H9 (cell line): Measurements from ENCODE around the gene ZNF350. TPM values are rescaled to one million over a fixed set of nuclear protein-coding genes. Genes with fewer than 3 reads are reported as not detected.

ENCODE experiments used
- DNase-seq: peaks from one replicate; pipeline ENCODE4 v3.0.0-alpha.2; 2017
- H2AFZ ChIP-seq: one replicate; pipeline ENCODE4 v1.6.1; 2013; ENCODE audit warnings: mild to moderate bottlenecking, low read length, control low read depth, moderate library complexity
- H2AK5ac ChIP-seq: 2 replicates; pipeline ENCODE4 v1.6.1; 2013; ENCODE audit warnings: low read length, control low read depth, mixed read lengths; ENCODE audit not compliant: insufficient read length
- H2BK120ac ChIP-seq: one replicate; pipeline ENCODE4 v1.6.1; 2013; ENCODE audit warnings: low read depth, mild to moderate bottlenecking, low read length, control low read depth, inconsistent platforms; ENCODE audit not compliant: poor library complexity, severe bottlenecking
- H2BK12ac ChIP-seq: 2 replicates; pipeline ENCODE4 v1.6.1; 2013; ENCODE audit warnings: low read length, control low read depth, mixed read lengths, low read depth; ENCODE audit not compliant: insufficient read length
- H2BK15ac ChIP-seq: 2 replicates; pipeline ENCODE4 v1.6.1; 2013; ENCODE audit warnings: low read depth, low read length, control low read depth
- H2BK20ac ChIP-seq: one replicate; pipeline ENCODE4 v1.6.1; 2013; ENCODE audit warnings: low read depth, mild to moderate bottlenecking, low read length, control low read depth, inconsistent platforms; ENCODE audit not compliant: poor library complexity, severe bottlenecking
- H2BK5ac ChIP-seq: 2 replicates; pipeline ENCODE4 v1.6.1; 2013; ENCODE audit warnings: low read length, control low read depth, mixed read lengths; ENCODE audit not compliant: insufficient read length
- H3K14ac ChIP-seq: 2 replicates; pipeline ENCODE4 v1.6.1; 2013; ENCODE audit warnings: low read length, control low read depth; ENCODE audit not compliant: insufficient read depth
- H3K18ac ChIP-seq: 2 replicates; pipeline ENCODE4 v1.6.1; 2013; ENCODE audit warnings: low read depth, mild to moderate bottlenecking, mixed read lengths, low read length, control low read depth; ENCODE audit not compliant: insufficient read length
- H3K23ac ChIP-seq: 2 replicates; pipeline ENCODE4 v1.6.1; 2013; ENCODE audit warnings: low read length, control low read depth, mixed read lengths, low read depth; ENCODE audit not compliant: insufficient read length
- H3K23me2 ChIP-seq: 2 replicates; pipeline ENCODE4 v1.6.1; 2013; ENCODE audit warnings: low read depth, mild to moderate bottlenecking, mixed read lengths, low read length, control low read depth; ENCODE audit not compliant: insufficient read length, poor library complexity, severe bottlenecking
- H3K27ac ChIP-seq: 2 replicates; pipeline ENCODE4 v1.5.1; 2013; ENCODE audit warnings: low read length, control low read depth, mixed read lengths, low read depth; ENCODE audit not compliant: insufficient read length
- H3K27me3 ChIP-seq: 2 replicates; pipeline ENCODE4 v1.6.1; 2013; ENCODE audit warnings: low read length, control low read depth, inconsistent platforms; ENCODE audit not compliant: insufficient read depth
- H3K4ac ChIP-seq: 2 replicates; pipeline ENCODE4 v1.6.1; 2013; ENCODE audit warnings: low read depth, mild to moderate bottlenecking, control low read depth, inconsistent platforms, low read length, moderate library complexity
- H3K4me1 ChIP-seq: 2 replicates; pipeline ENCODE4 v1.6.1; 2013; ENCODE audit warnings: low read length, control low read depth, inconsistent platforms; ENCODE audit not compliant: insufficient read depth
- H3K4me2 ChIP-seq: 2 replicates; pipeline ENCODE4 v1.6.1; 2013; ENCODE audit warnings: low read length, control low read depth, mixed read lengths; ENCODE audit not compliant: insufficient read length, insufficient read depth
- H3K56ac ChIP-seq: 2 replicates; pipeline ENCODE4 v1.6.1; 2013; ENCODE audit warnings: low read depth, mild to moderate bottlenecking, mixed read lengths, low read length, control low read depth; ENCODE audit not compliant: insufficient read length
- H3K79me1 ChIP-seq: 2 replicates; pipeline ENCODE4 v1.6.1; 2013; ENCODE audit warnings: low read depth, mild to moderate bottlenecking, moderate library complexity, low read length, control low read depth, inconsistent platforms; ENCODE audit not compliant: insufficient read depth, poor library complexity, severe bottlenecking
- H3K79me2 ChIP-seq: 2 replicates; pipeline ENCODE4 v1.6.1; 2013; ENCODE audit warnings: low read length, control low read depth, inconsistent platforms; ENCODE audit not compliant: insufficient read depth
- H3K9ac ChIP-seq: 2 replicates; pipeline ENCODE4 v1.6.1; 2013; ENCODE audit warnings: low read length, control low read depth, mixed read lengths; ENCODE audit not compliant: insufficient read length; ENCODE audit errors: extremely low read depth
- H3K9me3 ChIP-seq: one replicate; pipeline ENCODE4 v1.6.1; 2013; ENCODE audit warnings: low read depth, low read length, inconsistent platforms; ENCODE audit not compliant: control insufficient read depth
- H3T11ph ChIP-seq: one replicate; pipeline ENCODE4 v1.6.1; 2013; ENCODE audit warnings: mild to moderate bottlenecking, low read length, control low read depth, inconsistent platforms
- H4K20me1 ChIP-seq: one replicate; pipeline ENCODE4 v1.6.1; 2013; ENCODE audit not compliant: control insufficient read depth, insufficient read length, insufficient read depth
- H4K5ac ChIP-seq: 2 replicates; pipeline ENCODE4 v1.6.1; 2013; ENCODE audit warnings: low read depth, mild to moderate bottlenecking, mixed read lengths, low read length, control low read depth; ENCODE audit not compliant: insufficient read length
- H4K8ac ChIP-seq: replicated peaks from 2 replicates; pipeline ENCODE4 v1.6.1; 2013; ENCODE audit warnings: low read length, control low read depth, mixed read lengths, low read depth; ENCODE audit not compliant: insufficient read length
- H4K91ac ChIP-seq: 2 replicates; pipeline ENCODE4 v1.6.1; 2013; ENCODE audit warnings: low read depth, mild to moderate bottlenecking, moderate library complexity, mixed read lengths, low read length, control low read depth; ENCODE audit not compliant: insufficient read length
- H3K27ac Mint-ChIP-seq, 3 experiments: 2 replicates in 2 of 3; 3 replicates in 1 of 3; pipeline ENCODE4 v1.8.0; 2020 to 2021; ENCODE audit warnings: mixed read lengths in 3 of 3, mild to moderate bottlenecking in 1 of 3, moderate library complexity in 1 of 3
- H3K27me3 Mint-ChIP-seq: 2 replicates; pipeline ENCODE4 v1.8.0; 2021; ENCODE audit warnings: low read depth, mild to moderate bottlenecking, moderate library complexity, mixed read lengths
- H3K36me3 Mint-ChIP-seq, 3 experiments: 2 replicates in 2 of 3; 3 replicates in 1 of 3; pipeline ENCODE4 v1.8.0; 2020 to 2021; ENCODE audit warnings: low read depth in 3 of 3, mixed read lengths in 3 of 3; ENCODE audit not compliant: insufficient read depth in 1 of 3
- H3K4me1 Mint-ChIP-seq, 2 experiments: 2 replicates each; pipeline ENCODE4 v1.8.0; 2020; ENCODE audit warnings: mixed read lengths in 2 of 2
- H3K4me3 Mint-ChIP-seq, 2 experiments: 2 replicates in 1 of 2; 3 replicates in 1 of 2; pipeline ENCODE4 v1.8.0; 2020 to 2021; ENCODE audit warnings: mild to moderate bottlenecking in 2 of 2, mixed read lengths in 2 of 2, moderate library complexity in 1 of 2
- H3K9me3 Mint-ChIP-seq, 2 experiments: 2 replicates in 1 of 2; 3 replicates in 1 of 2; pipeline ENCODE4 v1.8.0; 2020; ENCODE audit warnings: mild to moderate bottlenecking in 2 of 2, mixed read lengths in 2 of 2, moderate library complexity in 1 of 2
- CTCF ChIP-seq: fragments of 200-600 bp; sonication (generic); conservative IDR thresholded peaks from 3 replicates; pipeline ENCODE4 v1.8.0; 2021; ENCODE audit warnings: antibody characterized with exemption, mild to moderate bottlenecking
- WGBS: extraction: QIAGEN DNeasy Blood & Tissue Kit; methylation state at CpG from one replicate; pipeline ENCODE4 v1.1.7; 2013; ENCODE audit warnings: missing lambda C conversion rate, low lambda C conversion rate, mixed read lengths; ENCODE audit not compliant: insufficient read length; ENCODE audit errors: extremely low coverage; 5-methylcytosine and 5-hydroxymethylcytosine counted together
- total RNA-seq: library from RNA; stranded (reverse); gene quantifications from 2 replicates; pipeline ENCODE4 v1.2.1, GENCODE V29; 2021

ZNF350 gene
- total RNA-seq, 1 experiment from 2014 or later: 12.9 TPM

GRCh38 chr19:51980116-51980736, 6.4 kb downstream of the ZNF350 start:
- H2AFZ ChIP-seq: no peak overlapping the region
- no peak overlapping the region for H3K14ac ChIP-seq
- H3T11ph ChIP-seq: no peak overlapping the region
- H3K18ac ChIP-seq: no peak overlapping the region
- WGBS: no CpG with 5 or more reads among the region's 6 CpGs
- no peak overlapping the region for H2BK15ac ChIP-seq
- H3K23me2 ChIP-seq: no peaks in the 10 kb centered on the region
- TF ChIP-seq CTCF: no peak
- no peak overlapping the region for H2BK12ac ChIP-seq
- DNase-seq: no peak
- H3K79me1 ChIP-seq: no peaks in the 10 kb centered on the region
- H4K20me1 ChIP-seq: no peaks in the 10 kb centered on the region
- H3K9ac ChIP-seq: no peak overlapping the region
- no peaks in the 10 kb centered on the region for H3K79me2 ChIP-seq
- H3K4me1 ChIP-seq: no peaks in the 10 kb centered on the region
- H3K9me3 Mint-ChIP-seq: peaks cover 49 to 75% of the 10 kb centered on the region in 2 experiments
- H3K9me3 ChIP-seq: peaks cover 11% of the 10 kb centered on the region
- H2BK20ac ChIP-seq: no peak overlapping the region
- no peak overlapping the region for H4K5ac ChIP-seq
- H3K4me3 Mint-ChIP-seq: no peak overlapping the region
- H3K4me2 ChIP-seq: no peak overlapping the region
- no peak overlapping the region for H2BK5ac ChIP-seq
- H4K91ac ChIP-seq: no peak overlapping the region
- no peaks in the 10 kb centered on the region; the same call in 1 of the 2 replicates for H3K27me3 Mint-ChIP-seq
- H2AK5ac ChIP-seq: no peak overlapping the region
- H3K36me3 Mint-ChIP-seq: peaks cover 50 to 58% (median 56%) of the 10 kb centered on the region in 3 experiments
- no peak overlapping the region for H3K4ac ChIP-seq
- H2BK120ac ChIP-seq: no peak overlapping the region
- H3K4me1 Mint-ChIP-seq: peaks cover 0 to 5% of the 10 kb centered on the region in 2 experiments; a peak in 1 of 4 replicates
- H4K8ac ChIP-seq: no peak overlapping the region
- no peaks in the 10 kb centered on the region for H3K27me3 ChIP-seq
- no peak overlapping the region for H3K27ac Mint-ChIP-seq
- H3K23ac ChIP-seq: no peak overlapping the region
- H3K27ac ChIP-seq: no peak overlapping the region
- no peak overlapping the region for H3K56ac ChIP-seq
